ENCODE data around the gene KLF5.
A peak's percentile ranks its signal among the peaks of the same experiment; 100 is the strongest.
"Not testable (repeated sequence)": the region's sequence is repeated elsewhere in the genome, so short reads cannot be mapped to it uniquely, and the experiment has no call there.

KLF5 gene

DNA sequence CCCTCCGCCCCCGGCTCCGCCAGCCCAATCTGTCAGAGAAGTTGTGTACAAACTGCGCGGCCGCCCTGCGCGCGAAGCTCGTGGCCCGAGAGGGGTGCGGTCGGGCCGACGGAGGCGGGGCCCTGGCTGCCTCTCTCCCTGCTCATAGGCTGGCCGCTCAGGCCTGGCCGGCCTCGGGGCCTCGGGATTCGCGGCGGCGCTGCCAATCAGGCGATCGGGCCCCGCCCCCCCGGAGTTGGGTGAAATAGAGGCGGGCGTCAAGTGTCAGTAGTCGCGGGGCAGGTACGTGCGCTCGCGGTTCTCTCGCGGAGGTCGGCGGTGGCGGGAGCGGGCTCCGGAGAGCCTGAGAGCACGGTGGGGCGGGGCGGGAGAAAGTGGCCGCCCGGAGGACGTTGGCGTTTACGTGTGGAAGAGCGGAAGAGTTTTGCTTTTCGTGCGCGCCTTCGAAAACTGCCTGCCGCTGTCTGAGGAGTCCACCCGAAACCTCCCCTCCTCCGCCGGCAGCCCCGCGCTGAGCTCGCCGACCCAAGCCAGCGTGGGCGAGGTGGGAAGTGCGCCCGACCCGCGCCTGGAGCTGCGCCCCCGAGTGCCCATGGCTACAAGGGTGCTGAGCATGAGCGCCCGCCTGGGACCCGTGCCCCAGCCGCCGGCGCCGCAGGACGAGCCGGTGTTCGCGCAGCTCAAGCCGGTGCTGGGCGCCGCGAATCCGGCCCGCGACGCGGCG is at the start of gene KLF5:
TSS of gene KLF5 (plus strand) at position 270 of the 724 bp plus-strand sequence. CDS start at position 593, 323 bp downstream.
- DNase-seq = no peak

GRCh38 chr13:73011751-73012150 is 47.1 kb upstream of the KLF5 start:
- no peak for DNase-seq

DNA sequence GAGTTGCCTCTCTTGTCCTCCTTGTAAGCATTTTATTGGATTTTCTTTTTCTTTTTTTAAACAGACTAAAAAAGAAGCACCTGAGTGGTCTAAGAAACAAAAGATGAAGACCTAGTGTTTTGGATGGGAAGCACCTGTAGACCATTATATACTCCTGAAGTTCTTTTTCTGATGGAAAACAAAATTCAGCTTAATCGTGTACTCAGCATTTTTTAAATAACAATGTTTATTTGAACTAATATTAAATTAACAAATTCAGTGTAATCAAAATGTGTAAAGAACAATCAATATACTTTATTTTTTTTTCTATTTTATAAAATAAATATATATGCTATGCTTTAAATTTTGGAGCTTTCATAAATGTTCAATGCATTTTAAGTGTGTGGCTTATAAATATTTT is 43.0 kb upstream of the KLF5 start:
- DNase-seq = no peak

GRCh38 chr13:73018336-73018735 is 40.5 kb upstream of the KLF5 start:
- DNase-seq = no peak

- no peak for DNase-seq
Measured at GRCh38 chr13:73025217-73026012, 33.4 kb upstream of the KLF5 start.

DNA sequence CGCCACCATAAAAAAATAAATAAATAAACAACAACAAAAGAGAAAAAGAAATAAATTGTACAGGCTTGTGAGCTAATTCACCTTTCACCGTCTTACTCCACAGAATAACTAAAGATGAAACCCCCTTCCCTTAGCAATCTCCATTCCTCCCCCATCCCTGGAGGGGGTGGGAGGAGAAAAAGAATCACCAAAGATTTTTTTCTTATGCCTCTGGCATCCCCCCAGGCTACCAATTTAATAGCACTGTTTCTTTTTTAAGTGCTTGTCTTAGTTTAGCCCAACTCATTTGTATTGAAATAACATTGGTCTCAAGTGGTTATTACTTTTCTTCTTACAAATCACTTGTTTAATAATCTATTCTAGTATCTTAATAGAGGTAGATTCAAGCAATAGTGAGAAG is 23.9 kb upstream of the KLF5 start:
- no peak for DNase-seq

DNA sequence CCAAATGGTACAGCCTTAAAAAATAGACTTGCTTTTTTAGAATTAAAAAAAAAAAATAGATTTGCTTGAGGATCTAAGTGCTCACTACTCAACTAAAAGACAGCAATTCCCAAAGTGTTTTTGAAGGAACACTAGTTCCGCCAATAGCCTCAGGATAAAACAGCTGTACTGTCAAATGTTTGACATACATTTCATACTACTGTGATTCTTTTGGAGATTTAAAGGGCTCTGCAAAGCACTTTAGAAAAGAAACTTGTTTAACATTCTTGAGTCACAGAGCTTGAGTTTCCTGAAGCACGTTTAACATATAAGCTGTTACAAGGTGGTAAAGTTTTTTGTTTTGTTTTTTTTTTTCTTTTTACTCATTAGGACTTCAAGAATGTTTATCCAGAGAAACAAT is 23.1 kb upstream of the KLF5 start:
- no peak for DNase-seq

DNA sequence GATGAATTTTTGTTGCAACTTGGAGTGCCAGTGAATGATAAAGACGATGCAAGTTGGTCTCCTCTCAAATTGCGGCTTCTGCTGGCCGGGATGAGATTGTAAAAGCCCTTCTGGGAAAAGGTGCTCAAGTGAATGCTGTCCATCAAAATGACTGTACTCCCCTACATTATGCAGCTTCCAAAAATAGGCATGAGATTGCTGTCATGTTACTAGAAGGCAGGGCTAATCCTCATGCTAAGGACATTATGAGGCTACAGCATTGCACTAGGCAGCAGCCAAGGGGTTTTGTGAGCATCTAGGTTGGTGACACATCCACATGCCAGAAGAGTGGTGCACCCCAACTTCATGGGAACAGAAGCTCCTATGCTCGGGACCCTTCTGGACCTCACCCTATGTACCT is 22.2 kb upstream of the KLF5 start:
- DNase-seq = no peak

DNA sequence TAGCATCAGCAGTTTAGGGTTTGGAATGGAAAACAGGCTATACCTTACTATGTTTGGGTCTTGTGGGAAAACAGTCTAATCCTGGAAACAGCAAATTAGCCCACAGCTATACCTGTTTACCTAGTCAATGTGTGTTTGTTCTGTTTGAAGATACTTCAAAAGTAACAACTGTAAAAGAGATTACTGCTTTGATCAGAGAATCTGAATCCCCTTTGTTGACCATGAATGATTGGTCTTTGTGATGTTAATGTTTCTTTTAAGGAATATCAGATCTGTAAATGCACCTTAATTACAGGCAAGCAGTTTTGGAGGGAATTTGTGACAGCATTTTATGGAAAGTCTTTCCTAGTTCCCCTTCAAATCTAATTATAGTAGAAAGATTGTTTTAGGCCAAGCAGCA is 20.7 kb upstream of the KLF5 start:
- no peak for DNase-seq

- peak; percentile 87 to 89 for DNase-seq
Measured at GRCh38 chr13:73039201-73040108, 19.4 kb upstream of the KLF5 start.

GRCh38 chr13:73040484-73040883 is 18.3 kb upstream of the KLF5 start:
- no peak for DNase-seq

- DNase-seq = no peak
Measured at GRCh38 chr13:73040968-73041596, 17.7 kb upstream of the KLF5 start.

GRCh38 chr13:73045031-73045430 is 13.8 kb upstream of the KLF5 start:
- DNase-seq = no peak

DNA sequence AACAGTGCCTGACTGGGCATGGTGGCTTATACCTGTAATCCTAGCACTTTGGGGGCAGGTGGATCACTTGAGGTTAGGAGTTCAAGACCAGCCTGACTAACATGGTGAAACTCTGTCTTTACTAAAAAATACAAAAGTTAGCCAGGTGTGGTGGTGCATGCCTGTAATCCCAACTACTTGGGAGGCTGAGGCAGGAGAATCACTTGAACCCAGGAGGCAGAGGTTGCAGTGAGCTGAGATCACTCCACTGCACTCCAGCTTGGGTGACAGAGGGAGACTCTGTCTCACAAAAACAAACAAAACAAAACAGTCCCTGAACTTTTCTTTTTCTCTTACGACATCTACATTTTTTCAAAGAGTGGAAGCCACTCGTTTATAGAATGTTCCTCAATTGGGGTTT is 10.2 kb upstream of the KLF5 start:
- not testable (repeated sequence) for DNase-seq

DNA sequence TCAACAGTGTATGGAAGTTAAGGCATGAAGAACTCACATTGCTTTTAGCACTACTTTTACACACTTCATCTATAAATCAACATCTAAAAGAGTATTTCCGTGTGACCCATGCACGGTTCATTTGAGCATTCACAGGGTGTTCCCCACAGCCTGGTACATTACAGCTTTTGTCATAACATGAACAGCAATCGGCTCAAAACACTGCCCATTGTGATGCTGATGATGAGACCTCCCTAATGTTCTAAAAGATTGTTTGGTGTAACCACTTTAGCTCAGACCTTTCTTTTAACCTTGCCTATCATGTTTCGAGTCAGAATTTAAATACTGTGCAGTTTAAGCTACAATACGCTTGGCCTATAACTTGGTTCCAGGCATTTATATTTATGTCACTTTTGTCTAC is 4.1 kb upstream of the KLF5 start:
- DNase-seq = no peak

- no peak for DNase-seq
Measured at GRCh38 chr13:73055813-73056564, 2.8 kb upstream of the KLF5 start.

- DNase-seq = no peak
Measured at GRCh38 chr13:73056565-73056962, 2.2 kb upstream of the KLF5 start.

DNA sequence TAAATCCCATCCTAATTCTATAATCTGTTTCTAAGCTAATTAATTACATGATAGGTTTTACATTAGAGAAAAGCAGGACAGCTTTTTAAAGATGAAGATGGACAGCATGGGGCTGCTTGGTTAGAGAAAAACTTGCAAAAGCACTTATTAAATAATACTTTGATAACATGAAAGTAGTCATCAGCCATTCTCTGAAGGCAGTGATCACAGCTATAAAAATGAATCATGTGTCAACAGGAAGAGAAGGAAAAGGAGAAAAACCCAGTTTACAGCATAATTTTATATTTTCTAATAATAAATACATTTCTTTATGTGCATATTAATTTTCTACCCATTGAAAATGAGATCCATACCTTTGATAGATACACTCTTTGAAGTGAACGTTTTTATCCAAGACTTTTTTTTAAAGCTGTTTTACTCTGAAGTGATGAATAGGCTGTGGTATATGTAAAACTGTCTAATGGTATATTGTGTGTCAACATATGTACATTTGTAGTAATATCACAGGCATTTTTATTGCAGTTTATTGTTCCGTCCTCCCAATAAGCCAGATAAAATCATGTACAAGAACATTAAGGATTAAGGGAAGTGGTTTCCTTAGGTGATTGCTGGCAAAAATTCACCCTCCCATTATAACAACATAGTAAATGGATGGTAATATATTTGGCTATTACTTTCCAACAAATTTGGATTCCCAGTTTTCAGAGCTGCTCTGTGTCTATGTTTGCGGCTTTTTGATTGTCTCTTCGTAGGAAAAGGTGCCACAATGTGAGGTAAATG is 1.3 kb upstream of the KLF5 start:
- no peak for DNase-seq

- no peak for DNase-seq
Measured at GRCh38 chr13:73058064-73058313, 816 bp upstream of the KLF5 start.

GRCh38 chr13:73058432-73058735 is 421 bp upstream of the KLF5 start:
- no peak for DNase-seq

DNA sequence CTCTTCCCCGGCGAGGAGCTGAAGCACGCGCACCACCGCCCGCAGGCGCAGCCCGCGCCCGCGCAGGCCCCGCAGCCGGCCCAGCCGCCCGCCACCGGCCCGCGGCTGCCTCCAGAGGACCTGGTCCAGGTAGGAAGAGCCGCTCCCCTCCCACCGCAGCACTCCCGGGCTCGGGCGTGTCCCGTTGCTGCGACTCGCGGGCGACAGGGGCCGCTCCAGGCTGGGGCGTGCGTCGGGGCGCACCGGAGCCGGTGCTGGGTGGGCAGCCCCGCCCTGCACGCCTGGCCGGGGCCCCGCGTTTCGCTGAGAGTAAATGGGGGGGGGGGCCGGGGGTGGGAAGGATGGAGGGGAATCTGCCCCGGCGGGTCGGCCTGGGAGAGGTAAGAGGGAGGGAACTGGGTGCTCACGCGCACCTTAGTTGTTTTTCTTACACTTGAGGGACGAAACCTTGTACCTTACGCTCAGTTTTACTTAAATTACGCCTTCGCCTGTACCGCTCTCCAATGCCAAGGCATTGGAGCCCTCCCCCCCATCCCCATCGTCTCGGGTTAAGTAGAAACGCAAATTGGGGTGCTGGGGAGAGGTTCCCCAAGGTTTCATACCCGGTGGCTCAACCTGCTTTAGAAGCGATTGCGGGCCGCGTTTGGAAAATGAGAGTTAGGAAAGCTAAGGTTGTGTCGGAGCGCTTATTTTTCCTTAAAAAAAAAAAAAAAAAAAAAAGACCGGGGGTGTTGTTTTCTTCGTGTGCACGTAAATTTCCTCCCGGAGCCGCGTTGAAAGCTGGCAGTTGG is 850 bp downstream of the KLF5 start:
- DNase-seq = no peak
